ENCODE data around the gene TSPEAR. TPM values are rescaled to one million over a fixed set of nuclear protein-coding genes. Genes with fewer than 3 reads are reported as not detected.

The TSPEAR gene
- total and polyA plus RNA-seq, 10 donors: 0.02 to 0.22 (median 0.03) TPM; not detected in 7

GRCh38 chr21:44533891-44534627, 177.3 kb downstream of the TSPEAR start:
- Histone ChIP-seq H3K4me3 (no peak overlapping the region), H3K36me3 (no peaks in the 10 kb centered on the region), H3K27me3 (replicated peaks in 1 of 7) (peaks cover 0 to 46% (median 0%) of the 10 kb centered on the region in 7 donors), H3K9me3 (no peaks in the 10 kb centered on the region), H3K4me1 (no peaks in the 10 kb centered on the region), H3K27ac (no peak overlapping the region)
- 87 to 94% (median 91%) methylated on average over 17 to 21 of the region's 21 CpGs for WGBS, 5 donors
- no peak for DNase-seq
- intact Hi-C loops (cut with DNase I; ENCODE audit: low total_unique reads): no loop called here
- no peak for TF ChIP-seq CTCF (IDR thresholded peaks at IDR 0.05 in 8 of 11, conservative IDR thresholded peaks at IDR 0.05 in 3 of 11)

GRCh38 chr21:44533121-44533890, 178.1 kb downstream of the TSPEAR start:
- TF ChIP-seq POLR2AphosphoS5 (IDR thresholded peaks at IDR 0.05): no peak
- TF ChIP-seq CTCF (IDR thresholded peaks at IDR 0.05 in 8 of 11, conservative IDR thresholded peaks at IDR 0.05 in 3 of 11): no peak
- TF ChIP-seq POLR2A (IDR thresholded peaks at IDR 0.05): no peak
- DNase-seq: peak; percentile 70
- no peak overlapping the region for H3K4me3 ChIP-seq
- no peaks in the 10 kb centered on the region for H3K9me3 ChIP-seq
- peaks cover 0 to 41% (median 0%) of the 10 kb centered on the region in 7 donors for H3K27me3 ChIP-seq (replicated peaks in 1 of 7)
- H3K36me3 ChIP-seq: no peaks in the 10 kb centered on the region
- H3K27ac ChIP-seq: no peak overlapping the region
- 89 to 94% (median 92%) methylated on average over 32 to 37 of the region's 37 CpGs for WGBS, 5 donors
- H3K4me1 ChIP-seq: no peaks in the 10 kb centered on the region
- intact Hi-C loops (cut with DNase I; ENCODE audit: low total_unique reads): no loop called here

- TF ChIP-seq POLR2A (IDR thresholded peaks at IDR 0.05): no peak
- TF ChIP-seq CTCF (IDR thresholded peaks at IDR 0.05 in 8 of 11, conservative IDR thresholded peaks at IDR 0.05 in 3 of 11): no peak
- no peak for TF ChIP-seq POLR2AphosphoS5 (IDR thresholded peaks at IDR 0.05)
- Histone ChIP-seq H3K27ac (no peak overlapping the region), H3K36me3 (no peaks in the 10 kb centered on the region), H3K27me3 (replicated peaks in 1 of 7) (peaks cover 0 to 42% (median 0%) of the 10 kb centered on the region in 7 donors), H3K4me1 (no peaks in the 10 kb centered on the region), H3K9me3 (no peaks in the 10 kb centered on the region), H3K4me3 (no peak overlapping the region)
- no peak for DNase-seq
- intact Hi-C loops (cut with DNase I; ENCODE audit: low total_unique reads): no loop called here
- WGBS, 5 donors: 91 to 94% (median 92%) methylated on average over 12 to 16 of the region's 16 CpGs
Observed at GRCh38 chr21:44532712-44533111, 178.7 kb downstream of the TSPEAR start.

All from spleen (tissue), 11 donors.